ENCODE data around the gene TAF5L. TPM values are rescaled to one million over a fixed set of nuclear protein-coding genes. Genes with fewer than 3 reads are reported as not detected.

TAF5L gene
- total RNA-seq, 1 donor from 2014 or later = 8.5 TPM

GRCh38 chr1:229648406-229648805 lies 22.5 kb upstream of the TAF5L start:
- no peak overlapping the region for H2AFZ ChIP-seq (replicated peaks)

GRCh38 chr1:229645324-229645993 lies 19.5 kb upstream of the TAF5L start:
- H3K4me1 Mint-ChIP-seq = no peaks in the 10 kb centered on the region
- peak overlapping the region; percentile 22 for H3K27ac Mint-ChIP-seq
- DNase-seq (ENCODE audit: low spot score) = no peak
- H2AFZ ChIP-seq (replicated peaks) = no peak overlapping the region
- H3K27me3 Mint-ChIP-seq (ENCODE audit: insufficient read depth, low read depth) = no peaks in the 10 kb centered on the region
- no peaks in the 10 kb centered on the region for H3K9me3 ChIP-seq (ENCODE audit: low read depth)
- no peak overlapping the region for H3K4me3 ChIP-seq
- H3K79me2 ChIP-seq (ENCODE audit: low read depth) = peaks cover 16% of the 10 kb centered on the region
- H3K36me3 Mint-ChIP-seq = peaks cover 24% of the 10 kb centered on the region
- H3K27ac ChIP-seq = no peak overlapping the region
- peaks cover 6% of the 10 kb centered on the region for H3K36me3 ChIP-seq
- no peak overlapping the region for H3K4me2 ChIP-seq
- no peaks in the 10 kb centered on the region for H3K4me1 ChIP-seq
- H3F3A ChIP-seq (ENCODE audit: low read depth) = no peaks in the 10 kb centered on the region
- peaks cover 7% of the 10 kb centered on the region for H4K20me1 ChIP-seq (ENCODE audit: low read depth)
- TF ChIP-seq CTCF (IDR thresholded peaks at IDR 0.05) (no peak), EZH2phosphoT487 (IDR thresholded peaks at IDR 0.05) (no peak), EZH2 (IDR thresholded peaks at IDR 0.05) (no peak)
- no peak overlapping the region for H3K4me3 Mint-ChIP-seq
- H3K9me3 Mint-ChIP-seq = no peaks in the 10 kb centered on the region
- no peaks in the 10 kb centered on the region for H3K27me3 ChIP-seq
- H3K9ac ChIP-seq = no peak overlapping the region

More at GRCh38 chr1:229648406-229648805, 22.5 kb upstream of the TAF5L start:
- Histone ChIP-seq H3F3A (ENCODE audit: low read depth) (no peaks in the 10 kb centered on the region), H3K4me2 (no peak overlapping the region), H3K9ac (no peak overlapping the region), H3K27ac (no peak overlapping the region), H3K9me3 (ENCODE audit: low read depth) (no peaks in the 10 kb centered on the region), H3K79me2 (ENCODE audit: low read depth) (no peaks in the 10 kb centered on the region), H3K4me1 (no peaks in the 10 kb centered on the region), H4K20me1 (ENCODE audit: low read depth) (no peaks in the 10 kb centered on the region), H3K4me3 (no peak overlapping the region), H3K27me3 (no peaks in the 10 kb centered on the region), H3K36me3 (peaks cover 6% of the 10 kb centered on the region)
- Mint-ChIP-seq H3K27me3 (ENCODE audit: insufficient read depth, low read depth) (no peaks in the 10 kb centered on the region), H3K36me3 (peaks cover 27% of the 10 kb centered on the region), H3K4me3 (no peak overlapping the region), H3K9me3 (no peaks in the 10 kb centered on the region), H3K27ac (no peak overlapping the region), H3K4me1 (no peaks in the 10 kb centered on the region)
- TF ChIP-seq EZH2 (IDR thresholded peaks at IDR 0.05) = no peak
- no peak for TF ChIP-seq EZH2phosphoT487 (IDR thresholded peaks at IDR 0.05)
- no peak for TF ChIP-seq CTCF (IDR thresholded peaks at IDR 0.05)
- no peak for DNase-seq (ENCODE audit: low spot score)

- H3K27ac Mint-ChIP-seq = no peak overlapping the region
- TF ChIP-seq EZH2 (IDR thresholded peaks at IDR 0.05) (no peak), CTCF (IDR thresholded peaks at IDR 0.05) (no peak), EZH2phosphoT487 (IDR thresholded peaks at IDR 0.05) (no peak)
- H3K27me3 Mint-ChIP-seq (ENCODE audit: insufficient read depth, low read depth) = no peaks in the 10 kb centered on the region
- Histone ChIP-seq H3K4me2 (no peak overlapping the region), H3K9me3 (ENCODE audit: low read depth) (no peaks in the 10 kb centered on the region), H4K20me1 (ENCODE audit: low read depth) (peaks cover 14% of the 10 kb centered on the region), H2AFZ (replicated peaks) (no peak overlapping the region), H3K9ac (no peak overlapping the region), H3F3A (ENCODE audit: low read depth) (no peaks in the 10 kb centered on the region), H3K4me3 (no peak overlapping the region), H3K27ac (no peak overlapping the region), H3K79me2 (ENCODE audit: low read depth) (peaks cover 29% of the 10 kb centered on the region), H3K4me1 (peaks cover 4% of the 10 kb centered on the region), H3K36me3 (peaks cover 6% of the 10 kb centered on the region), H3K27me3 (no peaks in the 10 kb centered on the region)
- H3K4me3 Mint-ChIP-seq = no peak overlapping the region
- peaks cover 24% of the 10 kb centered on the region for H3K36me3 Mint-ChIP-seq
- no peaks in the 10 kb centered on the region for H3K9me3 Mint-ChIP-seq
- H3K4me1 Mint-ChIP-seq = no peaks in the 10 kb centered on the region
- no peak for DNase-seq (ENCODE audit: low spot score)
These were observed 18.2 kb upstream of the TAF5L start for GRCh38 chr1:229643996-229644745.
